ENCODE measurements around the gene EDC3.
"Not testable (repeated sequence)": the region's sequence is repeated elsewhere in the genome, so short reads cannot be mapped to it uniquely, and the experiment has no call there.

EDC3 gene

DNA sequence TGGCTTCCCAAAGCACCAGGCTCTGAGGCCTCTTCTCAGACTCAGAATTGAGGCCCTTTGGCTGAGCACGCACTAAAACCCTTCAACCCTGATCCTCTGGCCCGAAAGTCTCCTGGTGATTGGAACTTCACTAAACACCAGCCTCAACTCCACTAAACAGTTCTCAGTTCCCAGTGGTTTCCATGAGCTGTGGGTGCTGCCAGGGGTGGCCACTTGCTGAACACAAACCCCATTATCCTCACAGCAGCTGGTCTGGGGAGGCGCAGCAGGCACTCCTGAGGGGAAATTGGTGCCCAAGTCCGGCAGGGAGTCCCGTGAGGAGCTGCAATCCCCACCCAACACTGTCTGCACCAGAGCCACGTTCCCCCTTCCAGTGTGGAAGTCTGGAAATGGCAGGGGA is 84.0 kb downstream of the EDC3 start:
- DNase-seq (ENCODE audit: low read depth) = no peak

DNA sequence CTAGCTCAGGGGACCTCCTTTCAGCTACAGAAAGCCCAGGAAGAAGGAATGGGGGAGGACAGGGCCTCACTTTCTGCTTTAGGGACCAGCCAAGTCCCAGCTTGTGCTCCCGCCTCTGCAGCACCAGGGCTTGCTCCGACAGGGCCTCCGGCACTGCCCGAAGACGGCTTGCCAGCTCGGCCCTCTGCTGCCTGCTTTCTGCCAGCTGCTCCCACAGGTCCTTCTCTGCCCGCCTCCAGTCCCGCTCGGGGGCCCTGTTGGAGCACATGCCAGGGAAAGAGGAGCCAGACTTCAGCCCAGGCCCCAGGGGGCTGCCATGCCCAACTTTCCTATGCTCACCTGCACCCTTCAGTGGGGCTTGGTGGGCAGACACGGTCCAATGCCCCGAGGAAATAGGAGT is 84.5 kb downstream of the EDC3 start:
- no peak for DNase-seq (ENCODE audit: low read depth)

DNA sequence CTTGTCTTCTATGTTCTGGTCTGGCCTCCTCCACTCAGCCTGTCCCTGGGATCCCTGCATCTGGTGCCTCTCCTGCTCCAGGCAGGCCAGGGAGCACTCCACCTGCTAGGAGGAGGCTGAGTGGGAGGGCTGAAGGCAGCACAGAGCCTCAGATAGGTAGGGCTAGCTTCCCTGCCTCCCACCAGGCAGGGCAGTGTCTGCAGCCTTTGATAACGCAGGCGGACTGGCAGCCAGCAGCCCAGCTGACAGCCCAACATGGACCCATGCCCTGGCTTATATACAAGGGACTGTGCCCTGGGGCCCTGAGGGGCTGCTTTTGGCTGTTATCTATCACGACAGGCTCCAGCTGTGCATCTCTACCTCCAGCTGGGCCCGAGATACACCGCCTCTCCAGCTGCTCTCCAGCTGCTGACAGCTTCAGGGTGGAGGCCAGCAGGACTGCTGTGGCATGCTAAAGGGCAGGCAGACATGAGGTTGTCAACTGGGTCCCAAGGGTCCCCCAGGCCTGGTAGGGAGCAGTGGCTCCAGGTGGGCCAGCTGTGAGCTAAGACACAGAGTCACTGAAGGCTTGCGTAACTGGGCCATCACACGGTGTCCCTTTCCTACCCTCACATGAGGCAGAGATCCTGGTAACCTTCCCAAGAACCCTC is 85.4 kb downstream of the EDC3 start:
- no peak for DNase-seq (ENCODE audit: low read depth)

DNA sequence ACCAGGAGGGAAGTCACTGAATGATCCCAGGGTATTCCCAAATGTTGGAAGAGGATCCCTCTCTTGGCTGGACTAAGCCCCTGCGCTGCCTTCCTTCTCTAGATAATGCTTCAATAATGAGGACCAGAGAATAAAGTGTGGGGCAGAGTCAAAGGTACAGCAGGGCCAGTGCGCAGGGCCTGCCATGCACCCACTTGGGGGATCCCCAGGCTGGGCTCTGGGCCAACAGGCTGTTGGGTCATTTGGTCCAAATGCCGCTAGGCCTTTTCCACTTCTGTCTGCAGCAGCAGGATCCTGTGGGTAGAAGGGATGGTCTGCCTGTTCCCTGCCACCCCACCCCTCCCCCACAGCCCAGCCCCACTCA is 85.9 kb downstream of the EDC3 start:
- DNase-seq (ENCODE audit: low read depth) = no peak

GRCh38 chr15:74608786-74609185 is 87.0 kb downstream of the EDC3 start:
- DNase-seq (ENCODE audit: low read depth) = no peak

GRCh38 chr15:74605795-74606150 is 90.1 kb downstream of the EDC3 start:
- no peak for DNase-seq (ENCODE audit: low read depth)

GRCh38 chr15:74604983-74605794 is 90.6 kb downstream of the EDC3 start:
- DNase-seq (ENCODE audit: low read depth) = no peak

DNA sequence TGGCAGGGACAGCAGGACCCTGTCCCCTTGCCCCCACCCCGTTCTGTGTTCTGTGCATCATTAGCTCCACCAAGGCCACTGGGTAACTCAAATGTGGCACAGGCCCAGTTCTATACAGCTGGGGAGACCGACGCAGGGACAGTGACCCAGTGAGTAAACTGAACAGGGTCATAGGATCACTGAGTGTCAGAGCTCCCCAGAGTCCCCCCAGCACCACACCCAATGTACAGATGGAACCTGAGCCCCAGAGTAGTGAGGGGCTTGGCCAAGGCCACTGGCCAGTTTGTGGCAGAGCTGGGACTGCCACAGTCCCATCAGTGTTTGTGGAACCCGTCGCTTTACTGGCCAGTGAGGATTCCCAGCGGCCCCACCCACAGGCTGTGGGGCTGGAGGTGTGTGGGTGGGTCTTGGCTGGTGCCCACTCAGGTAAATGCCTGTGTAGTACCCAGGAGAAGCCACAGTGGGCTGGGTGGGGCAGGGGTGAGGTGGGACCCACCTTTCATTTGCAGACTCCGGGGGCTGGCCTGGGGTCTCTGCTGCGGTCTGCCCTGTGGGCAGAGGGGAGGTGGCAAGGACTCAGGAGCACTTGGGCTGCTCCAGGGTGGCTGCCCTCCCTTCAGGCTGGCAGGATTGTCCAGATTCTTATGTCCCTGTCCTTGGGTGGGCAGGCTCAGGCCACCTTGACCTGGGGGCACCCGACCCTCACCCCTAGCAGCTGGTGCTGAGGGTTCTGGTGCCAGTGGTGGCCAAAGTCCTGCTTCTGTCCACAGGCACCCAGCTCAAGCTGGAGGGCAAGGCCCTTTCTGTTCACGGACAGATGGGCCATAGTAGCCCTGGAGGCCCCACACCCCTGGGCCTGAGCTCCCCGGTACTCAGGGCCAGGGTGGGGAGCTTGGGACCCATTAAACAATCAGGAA is 91.8 kb downstream of the EDC3 start:
- DNase-seq (ENCODE audit: low read depth) = no peak

DNA sequence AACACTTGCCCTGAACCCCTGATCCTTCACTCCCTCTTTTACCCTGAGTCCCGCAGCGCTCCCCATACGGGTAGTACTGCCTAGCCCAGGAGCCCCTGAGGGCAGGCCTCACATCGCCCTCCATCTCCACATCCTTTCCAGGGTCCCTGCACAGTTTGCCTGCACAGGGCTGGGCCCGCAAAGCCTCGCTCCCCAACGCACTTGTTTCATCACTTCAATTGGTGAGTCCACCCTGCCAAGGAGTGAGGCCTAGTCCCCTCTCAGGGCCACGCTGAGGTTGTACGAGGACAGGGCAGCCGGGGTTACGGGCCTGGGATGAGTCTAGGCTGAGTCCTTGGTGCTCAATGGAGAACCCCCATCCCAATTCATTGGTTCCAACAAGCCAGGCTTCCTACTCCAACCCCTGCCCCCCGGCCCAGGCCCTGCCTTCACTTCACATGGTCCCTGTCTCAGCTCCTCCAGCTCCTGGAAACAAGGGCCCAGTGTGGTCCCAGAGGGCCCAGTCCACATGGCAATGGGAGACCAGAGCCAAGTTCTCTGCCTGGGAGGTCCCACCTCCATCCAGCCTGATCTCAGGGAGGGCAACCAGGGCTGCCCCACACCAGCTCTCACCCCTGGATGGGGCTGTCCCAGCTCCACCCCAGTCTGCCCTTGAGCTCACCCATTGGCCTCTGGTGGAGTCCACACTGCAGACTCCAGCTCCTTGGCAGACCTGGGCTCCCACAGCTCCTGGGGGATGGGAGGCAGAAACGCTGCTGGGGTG is 92.6 kb downstream of the EDC3 start:
- no peak for DNase-seq (ENCODE audit: low read depth)

DNA sequence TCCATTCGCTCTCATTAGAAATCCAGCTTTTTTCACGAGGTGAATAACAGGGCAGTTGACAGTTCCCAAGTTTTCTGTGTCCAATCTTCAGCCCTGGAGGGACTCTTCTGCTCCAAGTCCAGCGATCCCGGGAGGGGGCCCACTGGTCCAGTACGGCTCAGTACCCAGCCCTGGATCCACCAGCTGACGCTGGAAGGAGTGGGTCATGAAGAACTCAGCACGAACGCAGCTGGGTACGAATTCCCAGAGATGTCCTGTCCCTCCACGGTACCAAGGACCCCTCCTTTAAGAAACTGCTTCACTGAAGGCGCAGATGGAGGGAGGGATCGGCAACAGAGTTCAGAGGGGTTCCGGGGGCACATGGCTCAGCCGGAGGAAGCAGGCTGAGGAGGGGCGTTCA is 96.7 kb downstream of the EDC3 start:
- DNase-seq (ENCODE audit: low read depth) = no peak

DNA sequence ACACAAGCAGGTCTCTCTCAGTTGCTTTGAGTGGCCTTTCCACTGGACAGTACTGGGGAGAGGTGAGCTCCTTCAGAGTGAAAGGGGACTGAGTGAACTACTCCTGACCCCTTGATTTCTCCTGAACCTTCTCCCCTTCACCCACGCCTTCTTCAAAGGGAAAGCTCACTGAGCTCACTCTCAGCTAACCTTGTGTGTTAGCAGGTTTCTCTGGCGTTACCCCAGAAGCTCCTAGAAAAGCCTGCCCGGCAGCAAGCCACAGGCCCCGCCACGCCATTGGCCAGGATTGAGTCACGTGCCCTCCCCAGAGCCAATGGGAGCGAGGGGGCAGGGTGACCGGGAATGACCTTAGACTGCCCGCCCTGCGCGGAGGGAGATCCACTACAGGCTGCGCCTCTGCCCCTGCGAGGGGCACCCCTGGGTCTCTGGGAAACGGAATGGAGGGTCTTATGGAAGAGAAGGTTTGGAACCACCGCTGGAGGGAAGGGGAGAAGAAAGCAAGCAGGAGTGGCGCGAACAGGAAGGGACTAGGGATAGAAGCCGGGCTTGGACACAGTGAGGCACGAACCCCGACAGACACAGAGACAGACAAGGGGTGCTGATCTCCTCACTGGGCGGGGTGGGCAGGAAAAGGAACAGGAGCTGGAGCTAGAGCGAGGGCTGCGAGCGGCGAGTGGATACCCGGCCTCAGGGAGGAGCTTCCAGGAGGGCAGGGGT is 97.5 kb downstream of the EDC3 start:
- peak; percentile 87 for DNase-seq (ENCODE audit: low read depth)

DNA sequence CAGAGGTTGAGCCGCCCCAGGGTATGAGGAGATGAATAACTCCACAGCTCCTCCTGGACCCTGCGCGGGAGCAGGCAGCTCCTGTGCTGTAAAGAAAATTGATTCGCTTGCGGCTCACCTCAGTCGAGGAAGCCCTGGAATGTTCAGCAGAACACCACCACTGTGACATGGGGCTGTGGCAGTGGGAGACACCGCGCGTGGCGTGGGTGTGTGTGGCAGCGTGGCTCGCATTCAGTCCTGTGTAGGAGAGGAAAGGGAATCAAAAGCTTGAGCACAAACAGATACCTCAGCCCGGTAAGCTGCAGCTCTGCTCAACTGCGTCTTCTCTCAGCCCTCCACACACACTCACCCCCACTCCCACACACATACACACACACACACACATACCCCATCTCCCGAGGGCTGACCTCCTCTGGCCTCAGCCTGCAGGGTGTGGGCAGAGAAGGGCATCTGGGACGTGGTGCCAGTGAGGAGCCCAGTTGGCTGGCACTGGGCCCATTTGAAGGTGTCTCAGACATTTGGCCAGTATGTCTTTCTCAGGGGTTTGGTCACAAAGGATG is 98.6 kb downstream of the EDC3 start:
- DNase-seq (ENCODE audit: low read depth) = not testable (repeated sequence)

DNA sequence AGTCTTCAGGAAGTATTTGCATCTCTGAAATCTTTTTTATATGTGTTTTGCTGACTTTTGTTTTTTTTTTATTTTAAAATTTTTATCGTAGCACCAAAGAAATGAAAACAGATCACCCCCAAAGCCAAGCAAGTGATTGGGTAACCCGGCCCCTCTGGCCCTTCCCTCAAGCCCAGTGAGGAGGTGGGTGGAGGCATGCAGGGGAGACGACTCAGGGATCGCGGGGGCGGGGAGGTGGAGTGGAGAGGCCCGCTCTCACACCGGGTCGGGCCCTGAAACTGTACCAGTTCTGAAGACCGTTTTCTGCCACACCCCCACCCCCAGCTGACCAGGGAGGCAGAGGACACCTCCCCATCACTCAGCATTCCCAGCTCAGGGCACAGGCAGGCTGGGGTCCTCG is 99.1 kb downstream of the EDC3 start:
- not testable (repeated sequence) for DNase-seq (ENCODE audit: low read depth)

DNA sequence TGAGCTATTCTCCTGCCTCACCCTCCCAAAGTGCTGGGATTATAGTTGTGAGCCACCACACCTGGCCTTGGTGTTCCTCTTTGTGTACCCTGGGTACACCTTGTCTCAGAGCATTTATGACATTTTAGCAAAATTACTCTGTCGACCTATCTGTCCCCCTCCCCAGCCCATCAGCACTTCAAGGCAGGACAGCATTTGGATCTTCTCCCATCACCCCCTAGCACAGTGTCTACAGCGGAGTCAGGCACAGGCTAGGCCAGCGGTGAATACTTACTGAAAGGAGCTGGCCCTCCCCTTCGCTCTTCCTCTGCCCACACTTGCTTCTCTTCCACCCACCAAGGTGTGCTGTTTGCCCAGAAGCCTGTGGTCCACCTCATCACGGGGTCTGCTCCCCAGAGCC is 100.6 kb downstream of the EDC3 start:
- no peak for DNase-seq (ENCODE audit: low read depth)

DNA sequence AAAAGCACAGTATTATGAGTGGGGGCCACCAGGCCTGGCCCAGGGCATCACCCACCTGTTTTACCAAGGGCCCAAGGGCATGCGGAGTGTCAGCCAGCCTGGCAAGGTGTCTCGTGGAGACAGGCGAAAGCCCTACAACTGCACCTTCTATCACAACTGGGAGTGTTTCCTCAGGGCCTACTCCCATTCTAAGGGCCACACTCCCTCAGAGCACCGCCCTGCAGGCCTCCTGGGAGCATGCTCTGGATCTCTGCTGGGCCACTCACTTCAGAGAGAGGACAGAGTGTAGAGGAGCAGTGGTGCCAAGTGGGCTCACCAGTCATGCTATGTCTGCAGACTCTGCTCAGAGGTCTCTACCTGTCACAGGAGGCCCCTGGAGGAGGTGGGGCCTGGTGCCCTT is 101.4 kb downstream of the EDC3 start:
- no peak for DNase-seq (ENCODE audit: low read depth)

DNA sequence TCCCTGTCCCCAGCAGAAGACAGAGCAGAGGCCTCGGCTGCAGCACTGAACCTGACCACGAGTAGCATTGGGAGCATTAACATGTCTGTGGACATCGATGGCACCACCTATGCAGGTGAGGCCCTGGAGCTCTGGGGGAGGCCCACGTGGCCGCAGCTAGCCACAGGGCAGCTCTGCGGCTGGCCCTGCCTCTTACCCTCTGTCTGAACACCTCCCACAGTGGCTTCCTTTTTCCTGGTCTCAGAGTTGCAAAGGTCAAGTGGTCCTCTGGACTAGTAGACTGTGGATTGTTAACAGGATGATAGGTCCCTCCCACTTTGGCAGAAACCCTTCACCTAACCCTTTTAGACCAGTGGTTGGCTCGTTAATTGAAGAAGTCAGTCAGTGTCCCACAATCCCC is 102.7 kb downstream of the EDC3 start:
- no peak for DNase-seq (ENCODE audit: low read depth)

- DNase-seq (ENCODE audit: low read depth) = no peak
Observed at GRCh38 chr15:74592222-74592621, 103.6 kb downstream of the EDC3 start.

- DNase-seq (ENCODE audit: low read depth) = no peak
Observed at GRCh38 chr15:74589826-74590225, 106.0 kb downstream of the EDC3 start.

DNA sequence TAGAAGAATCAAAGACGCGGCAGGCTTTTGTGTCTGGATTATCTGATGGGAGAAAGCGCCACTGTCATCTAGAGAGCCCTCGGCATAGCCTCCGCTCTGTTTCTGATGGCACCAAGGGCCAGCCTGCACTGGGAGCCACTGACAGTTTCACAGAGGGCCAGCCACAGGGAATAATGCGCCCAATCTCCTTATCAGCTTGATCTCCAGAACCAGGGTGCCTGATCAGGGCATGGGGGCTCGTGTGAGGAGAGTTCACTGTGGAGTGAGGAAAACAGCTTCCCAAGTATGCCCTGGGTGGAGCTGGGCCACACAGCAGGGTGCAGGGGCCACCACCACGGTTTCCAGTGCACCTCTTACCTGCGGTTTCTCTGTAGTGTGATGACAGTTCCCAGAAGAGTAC is 110.0 kb downstream of the EDC3 start:
- DNase-seq (ENCODE audit: low read depth) = no peak

DNA sequence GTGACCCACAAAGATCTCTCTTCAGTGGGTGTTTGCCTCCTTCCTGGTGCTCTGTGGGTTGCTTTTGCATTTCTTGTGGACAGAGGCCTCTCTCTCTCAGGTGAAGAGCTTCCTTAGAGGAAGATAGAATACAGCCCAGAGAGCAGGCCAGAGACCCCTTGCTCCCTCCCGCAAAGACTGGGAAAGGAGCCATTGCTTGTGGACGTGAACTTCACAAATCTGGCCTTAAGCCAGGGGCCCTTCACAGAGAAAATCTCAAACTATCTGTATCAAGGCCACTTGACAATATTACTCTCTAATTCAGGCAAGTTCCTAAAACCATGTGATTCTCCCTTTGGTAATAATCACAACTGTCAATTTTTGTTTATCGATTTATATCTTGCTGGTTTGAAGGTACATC is 110.6 kb downstream of the EDC3 start:
- no peak for DNase-seq (ENCODE audit: low read depth)

DNA sequence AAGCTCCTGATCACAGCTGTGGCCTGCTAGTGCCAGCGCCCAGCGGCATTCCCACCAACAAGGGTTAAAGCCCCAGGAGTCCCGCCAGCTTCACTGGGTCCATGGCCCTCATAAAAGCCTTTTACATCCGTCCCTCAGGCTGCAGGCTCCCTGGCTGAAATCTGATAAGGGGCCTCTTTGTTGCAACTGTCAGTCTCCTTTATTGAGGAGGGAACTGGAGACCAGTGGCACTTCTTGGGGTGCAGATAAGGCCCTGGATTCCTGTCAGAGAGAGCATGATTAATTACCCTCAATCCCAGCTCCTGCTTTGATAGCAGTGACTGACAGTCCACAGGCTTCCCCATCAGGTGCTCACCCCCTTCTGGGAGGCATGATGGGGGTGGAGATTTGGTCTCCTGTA is 111.0 kb downstream of the EDC3 start:
- DNase-seq (ENCODE audit: low read depth) = no peak
